Muscle layer of duodenum (tissue), 2 donors: Measurements from ENCODE around the gene SLC9A3.

Experiments
- H3K27ac ChIP-seq: one replicate; pipeline ENCODE4 v1.7.0; 2013; ENCODE audit warnings: mild to moderate bottlenecking, low read length
- H3K27me3 ChIP-seq: one replicate; pipeline ENCODE4 v1.7.0; 2013; ENCODE audit warnings: low read depth, mild to moderate bottlenecking, control low read depth, low read length
- H3K36me3 ChIP-seq, 2 donors: one replicate each; pipeline ENCODE4 v1.7.0; 2013; ENCODE audit warnings: low read length in 2 of 2, control low read depth in 1 of 2, mild to moderate bottlenecking in 1 of 2; ENCODE audit not compliant: insufficient read depth in 2 of 2, control insufficient read depth in 1 of 2
- H3K4me1 ChIP-seq, 2 donors: one replicate each; pipeline ENCODE4 v1.7.0; 2013; ENCODE audit warnings: low read length in 2 of 2, mild to moderate bottlenecking in 2 of 2, control low read depth in 1 of 2, moderate library complexity in 1 of 2; ENCODE audit not compliant: insufficient read depth in 2 of 2, control insufficient read depth in 1 of 2
- H3K4me3 ChIP-seq, 2 donors: one replicate each; pipeline ENCODE4 v1.7.0; 2013; ENCODE audit warnings: low read length in 2 of 2, low read depth in 1 of 2, mild to moderate bottlenecking in 1 of 2
- H3K9me3 ChIP-seq, 2 donors: one replicate each; pipeline ENCODE4 v1.7.0; 2013; ENCODE audit warnings: low read length in 2 of 2, control low read depth in 1 of 2, mild to moderate bottlenecking in 1 of 2; ENCODE audit not compliant: control insufficient read depth in 1 of 2
- donor health status: healthy.

Gene SLC9A3

GRCh38 chr5:455806-456205 is 68.4 kb downstream of the SLC9A3 start:
- Histone ChIP-seq H3K27ac (no peak overlapping the region), H3K4me3 (no peak overlapping the region), H3K9me3 (peaks cover 8% of the 10 kb centered on the region in 2 donors), H3K27me3 (no peaks in the 10 kb centered on the region), H3K36me3 (peaks cover 68 to 92% of the 10 kb centered on the region in 2 donors), H3K4me1 (no peaks in the 10 kb centered on the region)

GRCh38 chr5:454936-455335 is 69.3 kb downstream of the SLC9A3 start:
- Histone ChIP-seq H3K4me3 (no peak overlapping the region), H3K36me3 (peaks cover 67 to 90% of the 10 kb centered on the region in 2 donors), H3K27me3 (no peaks in the 10 kb centered on the region), H3K27ac (no peak overlapping the region), H3K4me1 (no peaks in the 10 kb centered on the region), H3K9me3 (peaks cover 8% of the 10 kb centered on the region in 2 donors)

GRCh38 chr5:453725-454481 is 70.3 kb downstream of the SLC9A3 start:
- no peaks in the 10 kb centered on the region for H3K4me1 ChIP-seq
- H3K9me3 ChIP-seq = peaks cover 8% of the 10 kb centered on the region in 2 donors
- peaks cover 56 to 89% of the 10 kb centered on the region in 2 donors for H3K36me3 ChIP-seq
- H3K27ac ChIP-seq = no peak overlapping the region
- no peaks in the 10 kb centered on the region for H3K27me3 ChIP-seq
- H3K4me3 ChIP-seq = no peak overlapping the region

- Histone ChIP-seq H3K36me3 (peaks cover 54 to 89% of the 10 kb centered on the region in 2 donors), H3K27ac (no peak overlapping the region)
Observed at GRCh38 chr5:452978-453710, 71.1 kb downstream of the SLC9A3 start.

GRCh38 chr5:451587-452458 is 72.4 kb downstream of the SLC9A3 start:
- no peak overlapping the region for H3K4me3 ChIP-seq
- H3K4me1 ChIP-seq = no peaks in the 10 kb centered on the region
- peaks cover 53 to 89% of the 10 kb centered on the region in 2 donors for H3K36me3 ChIP-seq
- no peaks in the 10 kb centered on the region for H3K27me3 ChIP-seq
- no peak overlapping the region for H3K27ac ChIP-seq
- H3K9me3 ChIP-seq = peaks cover 8% of the 10 kb centered on the region in 2 donors

More at GRCh38 chr5:452978-453710, 71.1 kb downstream of the SLC9A3 start:
- Histone ChIP-seq H3K9me3 (peaks cover 8% of the 10 kb centered on the region in 2 donors), H3K27me3 (no peaks in the 10 kb centered on the region), H3K4me1 (no peaks in the 10 kb centered on the region), H3K4me3 (no peak overlapping the region)

GRCh38 chr5:449151-449550 is 75.1 kb downstream of the SLC9A3 start:
- Histone ChIP-seq H3K4me1 (peaks cover 0 to 9% of the 10 kb centered on the region in 2 donors), H3K36me3 (peaks cover 49 to 73% of the 10 kb centered on the region in 2 donors), H3K27me3 (no peaks in the 10 kb centered on the region), H3K9me3 (peaks cover 8% of the 10 kb centered on the region in 2 donors), H3K4me3 (no peak overlapping the region), H3K27ac (no peak overlapping the region)

- Histone ChIP-seq H3K4me3 (no peak overlapping the region), H3K9me3 (peaks cover 8% of the 10 kb centered on the region in 2 donors), H3K36me3 (peaks cover 44 to 69% of the 10 kb centered on the region in 2 donors), H3K4me1 (peaks cover 0 to 13% of the 10 kb centered on the region in 2 donors), H3K27ac (no peak overlapping the region), H3K27me3 (no peaks in the 10 kb centered on the region)
Observed at GRCh38 chr5:448766-449090, 75.5 kb downstream of the SLC9A3 start.

GRCh38 chr5:448061-448765 is 76.0 kb downstream of the SLC9A3 start:
- Histone ChIP-seq H3K9me3 (peaks cover 8% of the 10 kb centered on the region in 2 donors), H3K4me3 (no peak overlapping the region), H3K27me3 (no peaks in the 10 kb centered on the region), H3K27ac (no peak overlapping the region), H3K36me3 (peaks cover 39 to 64% of the 10 kb centered on the region in 2 donors), H3K4me1 (peaks cover 0 to 16% of the 10 kb centered on the region in 2 donors)

- H3K9me3 ChIP-seq = peaks cover 4 to 8% of the 10 kb centered on the region in 2 donors
- no peaks in the 10 kb centered on the region for H3K27me3 ChIP-seq
- peaks cover 35 to 57% of the 10 kb centered on the region in 2 donors for H3K36me3 ChIP-seq
- H3K27ac ChIP-seq = no peak overlapping the region
- no peak overlapping the region for H3K4me3 ChIP-seq
- peaks cover 0 to 17% of the 10 kb centered on the region in 2 donors for H3K4me1 ChIP-seq
Observed at GRCh38 chr5:447501-447900, 76.7 kb downstream of the SLC9A3 start.

GRCh38 chr5:446883-447263 is 77.4 kb downstream of the SLC9A3 start:
- Histone ChIP-seq H3K27ac (no peak overlapping the region), H3K4me3 (no peak overlapping the region), H3K4me1 (peaks cover 5 to 23% of the 10 kb centered on the region in 2 donors), H3K9me3 (peaks cover 4 to 6% of the 10 kb centered on the region in 2 donors), H3K36me3 (peaks cover 33 to 50% of the 10 kb centered on the region in 2 donors), H3K27me3 (no peaks in the 10 kb centered on the region)
